B cell (primary cell): Measurements from ENCODE around the gene KRT20. TPM values are rescaled to one million over a fixed set of nuclear protein-coding genes. Genes with fewer than 3 reads are reported as not detected.

Source experiments
- ATAC-seq: fragments of 200-7000 bp; cut with Tn5 transposase; one replicate; pipeline ENCODE4 v1.10.0; 2021; ENCODE audit warnings: low read depth, mild to moderate bottlenecking, moderate number of reproducible peaks, moderate library complexity
- CTCF ChIA-PET: fragments of 350-600 bp; sonication (Branson Sonifier 250); formaldehyde crosslinking; loops from one replicate; lab custom pipeline; 2021; ENCODE audit warnings: antibody characterized with exemption, inconsistent platforms; lab: Charles Lee
- POLR2A ChIA-PET: fragments of 350-600 bp; sonication (Branson Sonifier 250); formaldehyde crosslinking; loops from one replicate; lab custom pipeline; 2021; ENCODE audit warnings: antibody characterized with exemption; lab: Charles Lee
- DNase-seq: peaks from one replicate; pipeline ENCODE4 v3.0.0; 2013
- H2AFZ ChIP-seq: 2 replicates; pipeline ENCODE4 v1.6.1; 2012; ENCODE audit warnings: mild to moderate bottlenecking, low read depth, low read length; ENCODE audit not compliant: insufficient read depth, poor library complexity, severe bottlenecking
- H3K27ac ChIP-seq, 2 donors: 1 replicate in 1 of 2; 2 replicates in 1 of 2; pipeline ENCODE4 v1.5.1; 2012 to 2013; ENCODE audit warnings: low read length in 2 of 2, mild to moderate bottlenecking in 2 of 2, moderate library complexity in 1 of 2
- H3K27me3 ChIP-seq, 4 experiments: fragments of 200-600 bp in 1 of 4; sonication (generic) in 1 of 4; replicated peaks in 1 of 4; 1 replicate in 2 of 4; 2 replicates in 2 of 4; pipeline versions ENCODE4 v1.6.1 to v1.7.0; 2013 to 2016; ENCODE audit warnings: low read length in 3 of 4, mild to moderate bottlenecking in 2 of 4, mixed read lengths in 1 of 4, moderate library complexity in 1 of 4; ENCODE audit not compliant: insufficient read depth in 4 of 4, control insufficient read depth in 3 of 4; ENCODE audit errors: control extremely low read depth in 1 of 4
- H3K36me3 ChIP-seq, 2 experiments: replicated peaks in 1 of 2; 1 replicate in 1 of 2; 2 replicates in 1 of 2; pipeline versions ENCODE4 v1.6.1 to v1.7.1; 2013; ENCODE audit warnings: low read length in 1 of 2; ENCODE audit not compliant: insufficient read depth in 2 of 2, control insufficient read depth in 1 of 2; ENCODE audit errors: control extremely low read depth in 1 of 2, extremely low read depth in 1 of 2
- H3K4me1 ChIP-seq, 2 donors: fragments of 200-600 bp in 1 of 2; sonication (generic) in 1 of 2; 1 replicate in 1 of 2; 2 replicates in 1 of 2; pipeline versions ENCODE4 v1.5.1 to v1.6.1; 2013 to 2017; ENCODE audit warnings: low read length in 2 of 2; ENCODE audit not compliant: control insufficient read depth in 2 of 2, insufficient read depth in 2 of 2
- H3K4me2 ChIP-seq: replicated peaks from 2 replicates; pipeline ENCODE3; 2012; ENCODE audit warnings: mild to moderate bottlenecking, low read depth, low read length; ENCODE audit not compliant: poor library complexity, severe bottlenecking
- H3K4me3 ChIP-seq, 5 experiments: fragments of 200-600 bp in 1 of 5; sonication (generic) in 1 of 5; 1 replicate in 3 of 5; 2 replicates in 2 of 5; pipeline versions ENCODE4 v1.5.1 to v1.7.0; 2011 to 2016; ENCODE audit warnings: low read length in 4 of 5, mild to moderate bottlenecking in 4 of 5, low read depth in 2 of 5, control low read depth in 1 of 5, moderate library complexity in 1 of 5; ENCODE audit not compliant: insufficient read depth in 1 of 5; ENCODE audit errors: control extremely low read depth in 1 of 5, extremely low read depth in 1 of 5
- H3K79me2 ChIP-seq: fragments of 200-600 bp; sonication (generic); one replicate; pipeline ENCODE4 v1.6.0; 2016; ENCODE audit warnings: low read length; ENCODE audit not compliant: control insufficient read depth, insufficient read depth
- H3K9ac ChIP-seq: fragments of 200-600 bp; sonication (generic); 2 replicates; pipeline ENCODE4 v1.6.1; 2017; ENCODE audit warnings: mild to moderate bottlenecking, low read length, moderate library complexity
- H3K9me3 ChIP-seq, 3 donors: one replicate each; pipeline versions ENCODE4 v1.6.1 to v1.7.1; 2013; ENCODE audit warnings: low read length in 2 of 3; ENCODE audit not compliant: control insufficient read depth in 2 of 3, insufficient read depth in 1 of 3; ENCODE audit errors: control extremely low read depth in 1 of 3
- H4K20me1 ChIP-seq: 2 replicates; pipeline ENCODE4 v1.6.0; 2012; ENCODE audit warnings: mild to moderate bottlenecking, low read length; ENCODE audit not compliant: insufficient read depth, control insufficient read depth, poor library complexity, severe bottlenecking
- H3K27ac Mint-ChIP-seq: one replicate; pipeline ENCODE4 v1.8.0; 2021; ENCODE audit warnings: mixed read lengths
- H3K27me3 Mint-ChIP-seq: one replicate; pipeline ENCODE4 v1.8.0; 2021; ENCODE audit warnings: mixed read lengths
- H3K4me1 Mint-ChIP-seq: one replicate; pipeline ENCODE4 v1.8.0; 2021; ENCODE audit warnings: mixed read lengths
- H3K4me3 Mint-ChIP-seq: one replicate; pipeline ENCODE4 v1.8.0; 2021; ENCODE audit warnings: mixed read lengths
- H3K9me3 Mint-ChIP-seq: one replicate; pipeline ENCODE4 v1.8.0; 2022; ENCODE audit warnings: mixed read lengths; ENCODE audit not compliant: insufficient read depth
- EZH2 ChIP-seq: IDR thresholded peaks from 2 replicates; pipeline ENCODE4 v1.6.1; 2012; ENCODE audit warnings: borderline replicate concordance, low read depth, mild to moderate bottlenecking, moderate library complexity, low read length; ENCODE audit not compliant: insufficient read depth, poor library complexity, severe bottlenecking
- intact Hi-C: fragments of 100-400 bp; cut with micrococcal nuclease; formaldehyde crosslinking; loops from one replicate; pipeline ENCODE4 v1.10.0; 2022
- polyA plus RNA-seq: library from polyadenylated mRNA; depleted of rRNA; stranded (reverse); fragments of >200 nt; gene quantifications from 2 replicates; pipeline ENCODE4 v1.2.3, GENCODE V29; 2012
- total RNA-seq, 2 donors: library from RNA; stranded (reverse); fragments of 120-200 nt in 1 of 2; gene quantifications; 1 replicate in 1 of 2; 2 replicates in 1 of 2; pipeline versions ENCODE4 v1.2.3 to v1.2.4, GENCODE V29; 2013 to 2022
- TF ChIP-seq, protein P1 (sequence below): fragments of 200-600 bp; IDR thresholded peaks from one replicate; pipeline ENCODE4 v1.8.0; 2022; ENCODE audit warnings: antibody characterized with exemption, mild to moderate bottlenecking

Gene KRT20
- total and polyA plus RNA-seq, 2 donors (not counting 1 experiment from before 2014, with no cell fraction given), result not detected

DNA sequence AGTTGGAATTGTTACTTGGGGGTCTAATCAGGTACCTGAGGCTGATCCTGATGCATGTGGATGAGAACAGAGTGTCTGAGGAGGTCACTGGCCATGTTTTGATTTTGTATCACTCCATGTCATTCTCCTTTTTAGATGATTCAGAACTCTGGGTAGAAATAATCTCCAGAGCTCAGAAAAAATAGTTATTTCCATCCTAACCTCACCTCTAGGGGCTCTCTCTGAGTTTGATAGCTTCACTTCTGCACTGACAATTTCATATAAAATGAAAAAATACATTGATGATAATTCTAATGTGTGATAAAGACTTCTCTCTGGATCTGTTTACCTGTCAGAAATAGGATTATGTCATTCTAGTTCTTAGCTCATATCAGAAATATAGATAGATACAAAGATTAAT, 11.8 kb downstream of the KRT20 start:
- peaks cover 0 to 1% (median 0%) of the 10 kb centered on the region in 3 donors for H3K9me3 ChIP-seq
- H3K4me3 Mint-ChIP-seq, result no peak overlapping the region
- H2AFZ ChIP-seq, result no peak overlapping the region
- H3K27me3 Mint-ChIP-seq, result peaks cover 33% of the 10 kb centered on the region
- no peak overlapping the region for H3K9ac ChIP-seq
- H3K27ac Mint-ChIP-seq, result no peak overlapping the region
- peaks cover 0 to 18% (median 4%) of the 10 kb centered on the region in 4 experiments for H3K27me3 ChIP-seq
- intact Hi-C loops, result no loop called here
- no peak for ATAC-seq
- H3K4me1 Mint-ChIP-seq, result no peaks in the 10 kb centered on the region
- no peaks in the 10 kb centered on the region for H3K4me1 ChIP-seq
- no peaks in the 10 kb centered on the region for H3K79me2 ChIP-seq
- H3K4me2 ChIP-seq, result no peak overlapping the region
- POLR2A ChIA-PET, result no interaction called here
- no peaks in the 10 kb centered on the region for H3K36me3 ChIP-seq
- H4K20me1 ChIP-seq, result no peaks in the 10 kb centered on the region
- H3K4me3 ChIP-seq, result no peak overlapping the region
- no peaks in the 10 kb centered on the region for H3K9me3 Mint-ChIP-seq
- CTCF ChIA-PET, result interaction anchor here (0.9 to 1.1 kb wide), 2 partner anchors 255 to 793 kb away, joined by 3 to 6 read pairs; no protein-coding TSS in a partner anchor
- TF ChIP-seq, protein P1, sequence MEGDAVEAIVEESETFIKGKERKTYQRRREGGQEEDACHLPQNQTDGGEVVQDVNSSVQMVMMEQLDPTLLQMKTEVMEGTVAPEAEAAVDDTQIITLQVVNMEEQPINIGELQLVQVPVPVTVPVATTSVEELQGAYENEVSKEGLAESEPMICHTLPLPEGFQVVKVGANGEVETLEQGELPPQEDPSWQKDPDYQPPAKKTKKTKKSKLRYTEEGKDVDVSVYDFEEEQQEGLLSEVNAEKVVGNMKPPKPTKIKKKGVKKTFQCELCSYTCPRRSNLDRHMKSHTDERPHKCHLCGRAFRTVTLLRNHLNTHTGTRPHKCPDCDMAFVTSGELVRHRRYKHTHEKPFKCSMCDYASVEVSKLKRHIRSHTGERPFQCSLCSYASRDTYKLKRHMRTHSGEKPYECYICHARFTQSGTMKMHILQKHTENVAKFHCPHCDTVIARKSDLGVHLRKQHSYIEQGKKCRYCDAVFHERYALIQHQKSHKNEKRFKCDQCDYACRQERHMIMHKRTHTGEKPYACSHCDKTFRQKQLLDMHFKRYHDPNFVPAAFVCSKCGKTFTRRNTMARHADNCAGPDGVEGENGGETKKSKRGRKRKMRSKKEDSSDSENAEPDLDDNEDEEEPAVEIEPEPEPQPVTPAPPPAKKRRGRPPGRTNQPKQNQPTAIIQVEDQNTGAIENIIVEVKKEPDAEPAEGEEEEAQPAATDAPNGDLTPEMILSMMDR, result no peak
- TF ChIP-seq EZH2, result no peak
- no peak overlapping the region for H3K27ac ChIP-seq
- DNase-seq, result no peak

GRCh38 chr17:40872416-40872815, 12.6 kb downstream of the KRT20 start:
- TF ChIP-seq EZH2, result no peak
- TF ChIP-seq, protein P1, result no peak
- Histone ChIP-seq H3K27ac (no peak overlapping the region), H3K27me3 (peaks cover 0 to 18% (median 4%) of the 10 kb centered on the region in 4 experiments), H3K9me3 (peaks cover 0 to 1% (median 0%) of the 10 kb centered on the region in 3 donors), H2AFZ (no peak overlapping the region), H3K36me3 (no peaks in the 10 kb centered on the region), H4K20me1 (no peaks in the 10 kb centered on the region), H3K4me3 (no peak overlapping the region), H3K4me1 (no peaks in the 10 kb centered on the region), H3K9ac (no peak overlapping the region), H3K4me2 (no peak overlapping the region), H3K79me2 (no peaks in the 10 kb centered on the region)
- POLR2A ChIA-PET, result no interaction called here
- no peak overlapping the region for H3K4me3 Mint-ChIP-seq
- peaks cover 38% of the 10 kb centered on the region for H3K27me3 Mint-ChIP-seq
- no peak overlapping the region for H3K27ac Mint-ChIP-seq
- H3K4me1 Mint-ChIP-seq, result no peaks in the 10 kb centered on the region
- H3K9me3 Mint-ChIP-seq, result no peaks in the 10 kb centered on the region
- intact Hi-C loops, result no loop called here
- DNase-seq (no peak), ATAC-seq (no peak)
- CTCF ChIA-PET, result no interaction called here
